Left colon (tissue), 2 donors: ENCODE data around the gene ACAN. TPM values are rescaled to one million over a fixed set of nuclear protein-coding genes. Genes with fewer than 3 reads are reported as not detected.
A peak's percentile ranks its signal among the peaks of the same experiment; 100 is the strongest.

Experiments
- ATAC-seq: fragments of 200-7000 bp; cut with Tn5 transposase; one replicate; pipeline ENCODE4 v1.9.1; 2020; ENCODE audit warnings: mild to moderate bottlenecking, moderate library complexity
- DNase-seq, 2 donors: peaks; one replicate each; pipeline ENCODE4 v3.0.0-alpha.2; 2020
- intact Hi-C, 2 donors: fragments of 100-400 bp; cut with DNase I in 1 of 2; cut with micrococcal nuclease in 1 of 2; formaldehyde crosslinking; loops; one replicate each; pipeline versions ENCODE4 v1.11.2 to v1.14.0; 2022; cut with DNase I, micrococcal nuclease
- total RNA-seq, 2 donors: library from RNA; stranded (reverse); fragmentation: NEBNext Ultra II Directional; extraction: Animal tissue kit (Norgen Biotek cat#: 25700); gene quantifications; one replicate each; pipeline ENCODE4 v1.2.1, GENCODE V29; 2021
- donor health status: DM: no; HTN: no; CAD: no.
- donor health status: DM: yes; HTN: yes; CAD: no.

The ACAN gene
- total RNA-seq, 2 donors from 2014 or later: 0.20 to 0.21 TPM

DNA sequence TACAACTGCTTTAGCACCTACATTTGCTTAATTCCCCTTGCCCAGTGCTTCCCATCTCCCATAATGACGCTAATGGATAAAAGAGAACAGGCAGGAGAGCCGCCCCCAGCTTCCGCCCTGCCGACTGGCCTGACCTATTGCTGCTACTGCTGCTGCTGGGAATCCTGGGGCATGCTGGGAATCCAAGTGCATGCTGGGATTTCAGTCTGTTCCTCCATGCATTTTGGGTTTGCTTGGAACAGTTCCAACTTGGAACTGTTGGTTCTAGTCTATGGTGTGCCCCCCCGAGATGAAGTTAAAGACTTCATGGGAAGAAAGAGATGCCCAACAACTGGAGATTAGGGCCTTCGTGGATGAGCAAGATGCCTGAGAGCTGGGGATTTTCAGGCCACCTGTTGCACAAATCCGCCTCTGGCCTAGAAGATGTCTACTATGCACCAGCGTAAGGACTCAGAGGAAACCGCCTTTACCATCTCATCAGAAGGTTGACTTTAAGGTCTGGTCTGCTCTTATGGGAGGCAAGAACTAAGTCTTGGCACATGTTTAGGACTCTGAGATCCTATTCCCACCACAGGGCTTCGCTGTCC is 63.2 kb downstream of the ACAN start:
- intact Hi-C loops: no loop called here
- DNase-seq: no peak
- ATAC-seq: no peak

- intact Hi-C loops: no loop called here
- no peak for DNase-seq
- no peak for ATAC-seq
These were observed 68.1 kb downstream of the ACAN start for GRCh38 chr15:88871313-88871712.

DNA sequence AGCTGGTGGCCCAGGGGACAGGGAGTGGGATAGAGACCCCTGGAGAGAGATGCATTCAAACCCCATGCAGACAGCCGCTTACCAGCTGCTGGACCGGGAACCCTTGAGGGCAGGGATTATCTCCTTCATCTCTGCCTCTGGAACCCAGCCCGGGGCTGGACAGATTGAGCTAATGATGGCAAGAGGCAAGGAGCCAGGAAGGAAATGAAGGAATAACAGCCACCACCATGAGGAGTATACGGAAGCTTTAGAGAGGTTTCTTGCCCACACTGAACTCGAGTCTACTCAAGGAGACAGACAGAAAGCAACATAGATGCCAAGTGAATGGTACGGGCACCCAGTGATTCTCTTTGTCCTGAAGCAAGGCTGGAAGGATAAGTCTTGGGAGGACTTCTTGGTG is 68.9 kb downstream of the ACAN start:
- intact Hi-C loops: no loop called here
- DNase-seq: no peak
- ATAC-seq: no peak

- intact Hi-C loops: no loop called here
- DNase-seq (no peak), ATAC-seq (no peak)
These were observed 69.5 kb downstream of the ACAN start for GRCh38 chr15:88872706-88873105.

DNA sequence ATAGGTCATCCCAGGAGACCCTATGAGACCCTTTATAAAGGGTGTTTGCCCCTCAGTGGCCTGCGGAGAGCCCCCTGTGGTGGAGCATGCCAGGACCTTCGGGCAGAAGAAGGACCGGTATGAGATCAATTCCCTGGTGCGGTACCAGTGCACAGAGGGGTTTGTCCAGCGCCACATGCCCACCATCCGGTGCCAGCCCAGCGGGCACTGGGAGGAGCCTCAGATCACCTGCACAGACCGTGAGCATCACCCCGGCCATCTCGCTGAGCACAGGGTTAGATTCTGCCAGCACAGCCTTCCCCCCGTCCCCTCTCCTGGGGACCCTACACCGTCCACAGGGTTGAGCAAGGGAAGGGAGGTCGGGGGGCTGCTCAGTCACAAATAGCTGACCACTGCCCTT is 70.5 kb downstream of the ACAN start:
- intact Hi-C loops: no loop called here
- ATAC-seq (no peak), DNase-seq (no peak)

DNA sequence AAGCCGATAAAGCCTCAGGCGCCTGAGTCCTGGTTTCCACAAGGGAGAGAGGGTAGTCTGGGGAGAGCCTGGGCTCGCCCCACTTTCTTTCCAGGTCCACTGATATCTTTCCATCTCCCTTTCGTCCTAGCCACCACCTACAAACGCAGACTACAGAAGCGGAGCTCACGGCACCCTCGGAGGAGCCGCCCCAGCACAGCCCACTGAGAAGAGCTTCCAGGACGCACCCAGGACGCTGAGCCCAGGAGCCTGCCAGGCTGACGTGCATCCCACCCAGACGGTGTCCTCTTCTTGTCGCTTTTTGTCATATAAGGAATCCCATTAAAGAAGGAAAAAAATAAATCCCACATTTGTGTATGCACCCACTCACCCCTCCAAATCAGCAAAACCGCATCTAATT is 71.0 kb downstream of the ACAN start:
- intact Hi-C loops: no loop called here
- ATAC-seq: no peak

DNA sequence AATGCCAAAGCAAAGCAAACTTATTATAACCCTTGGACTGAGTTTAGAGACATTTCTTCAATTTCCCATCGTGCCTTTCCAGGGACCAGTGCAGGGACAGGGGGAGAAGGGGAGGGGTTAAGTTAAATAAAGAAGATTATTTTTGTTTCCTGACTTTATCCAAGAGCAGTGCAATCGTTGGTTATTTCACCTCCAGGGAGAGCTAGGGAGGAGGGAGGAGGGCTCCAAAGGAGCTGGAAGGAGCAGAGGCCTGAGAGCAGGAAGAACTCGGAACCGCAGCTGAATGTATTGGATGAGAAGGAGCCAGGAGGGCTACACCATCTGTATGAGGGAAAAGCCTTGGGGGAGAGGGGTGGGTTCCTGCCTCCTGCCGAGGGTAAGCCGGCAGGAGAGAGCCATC is 71.4 kb downstream of the ACAN start:
- intact Hi-C loops: no loop called here
- ATAC-seq (no peak), DNase-seq (no peak)

More for the DNA sequence above, 71.0 kb downstream of the ACAN start:
- DNase-seq: no peak

- no peak for DNase-seq
- no peak for ATAC-seq
- intact Hi-C loops: no loop called here
These were observed 73.3 kb downstream of the ACAN start for GRCh38 chr15:88876573-88876972.

DNA sequence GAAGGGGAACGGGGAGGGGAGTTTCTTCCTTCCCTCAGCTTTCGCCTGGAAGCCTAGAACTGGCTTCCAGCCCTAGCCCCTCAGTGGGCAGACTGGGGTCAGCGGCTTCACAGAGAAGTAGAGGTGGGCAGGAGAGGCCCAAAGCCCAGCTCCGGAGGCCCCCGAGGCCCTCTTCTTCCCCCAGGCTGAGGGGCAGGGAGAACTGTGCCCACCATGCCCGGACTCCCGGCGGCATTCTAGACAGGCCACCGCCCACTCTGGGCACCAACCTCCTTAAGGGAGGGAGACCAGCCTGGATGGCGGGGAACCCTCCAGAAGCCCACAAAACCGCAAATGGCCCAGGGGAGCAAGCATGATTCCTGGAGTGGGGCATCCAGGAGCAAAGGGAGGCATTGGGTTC is 74.2 kb downstream of the ACAN start:
- no peak for ATAC-seq
- intact Hi-C loops: no loop called here

GRCh38 chr15:88877906-88878305 is 74.7 kb downstream of the ACAN start:
- DNase-seq: no peak
- intact Hi-C loops: no loop called here
- no peak for ATAC-seq

More for the DNA sequence above, 74.2 kb downstream of the ACAN start:
- no peak for DNase-seq

- peak in 1 of 2 donors; percentile 44 for DNase-seq
- intact Hi-C loops: no loop called here
- ATAC-seq: peak; percentile 73
These were observed 75.5 kb downstream of the ACAN start for GRCh38 chr15:88878720-88879184.

DNA sequence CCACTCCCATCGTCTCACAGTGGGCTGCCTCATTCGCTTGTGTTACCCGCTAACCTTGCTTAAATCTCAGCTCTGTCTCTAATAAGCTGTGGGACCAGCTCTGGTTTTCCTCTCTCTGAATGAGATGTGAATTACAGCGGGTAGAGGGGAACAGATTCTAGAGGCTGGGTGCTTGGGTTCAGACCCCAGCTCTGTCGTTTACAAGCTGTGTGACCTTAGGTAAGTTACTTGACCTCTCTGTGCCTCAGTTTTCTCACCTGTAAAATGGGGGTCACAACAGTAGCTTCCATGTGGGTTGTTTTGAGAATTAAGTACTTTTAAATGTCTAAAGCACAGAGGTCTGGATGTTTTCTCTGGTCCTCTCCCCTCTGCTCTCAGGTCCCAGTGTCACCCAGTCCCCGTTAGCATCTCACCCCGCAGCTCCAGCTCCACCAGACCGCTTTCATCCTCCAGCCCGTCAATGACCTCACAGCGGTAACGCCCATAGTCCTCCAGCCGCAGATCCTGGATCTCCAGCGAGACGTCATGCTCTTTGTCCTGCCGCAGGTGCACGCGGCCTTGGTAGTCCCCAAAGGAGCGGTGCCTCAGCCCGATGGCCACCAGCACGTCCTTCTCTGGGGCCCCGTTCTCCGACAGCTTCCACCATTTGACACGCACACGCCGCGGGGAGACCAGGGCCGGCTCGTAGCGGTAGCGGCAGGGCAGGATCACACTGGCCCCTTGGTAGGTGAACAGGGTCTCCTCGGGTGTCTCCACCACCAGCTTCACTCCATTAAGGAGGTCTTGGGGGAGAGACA is 77.9 kb downstream of the ACAN start:
- ATAC-seq: no peak
- no peak for DNase-seq
- intact Hi-C loops: no loop called here

- DNase-seq (no peak), ATAC-seq (no peak)
- intact Hi-C loops: no loop called here
These were observed 78.5 kb downstream of the ACAN start for GRCh38 chr15:88881775-88882174.

- intact Hi-C loops: no loop called here
- DNase-seq: no peak
These were observed 79.5 kb downstream of the ACAN start for GRCh38 chr15:88882785-88883184.

DNA sequence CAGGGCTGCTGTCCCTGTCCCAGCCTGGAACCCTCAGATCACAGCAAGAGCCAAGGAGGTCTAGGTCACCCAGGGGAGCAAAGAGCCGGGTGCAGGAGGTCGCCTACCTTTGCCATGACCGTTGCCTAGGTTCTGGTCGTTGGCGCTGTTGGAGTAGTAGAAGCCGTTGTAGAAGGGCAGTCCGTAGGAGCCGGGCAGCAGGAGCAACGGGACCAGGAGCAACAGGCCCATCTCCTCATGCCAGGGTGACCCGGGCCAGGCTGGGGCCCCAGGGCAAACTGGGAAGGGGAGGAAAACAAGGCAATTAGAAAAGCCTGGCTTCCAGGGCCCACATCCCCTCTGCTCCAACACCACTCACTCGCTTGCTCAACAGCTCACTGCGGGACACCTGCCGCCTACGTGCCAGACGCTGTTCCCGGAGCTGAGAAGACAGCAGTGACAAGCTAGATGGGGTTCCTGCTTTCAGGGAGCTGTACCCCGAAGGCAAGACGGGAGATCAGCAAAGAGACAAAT is 83.9 kb downstream of the ACAN start:
- ATAC-seq (no peak), DNase-seq (no peak)

More at GRCh38 chr15:88882785-88883184, 79.5 kb downstream of the ACAN start:
- no peak for ATAC-seq

DNA sequence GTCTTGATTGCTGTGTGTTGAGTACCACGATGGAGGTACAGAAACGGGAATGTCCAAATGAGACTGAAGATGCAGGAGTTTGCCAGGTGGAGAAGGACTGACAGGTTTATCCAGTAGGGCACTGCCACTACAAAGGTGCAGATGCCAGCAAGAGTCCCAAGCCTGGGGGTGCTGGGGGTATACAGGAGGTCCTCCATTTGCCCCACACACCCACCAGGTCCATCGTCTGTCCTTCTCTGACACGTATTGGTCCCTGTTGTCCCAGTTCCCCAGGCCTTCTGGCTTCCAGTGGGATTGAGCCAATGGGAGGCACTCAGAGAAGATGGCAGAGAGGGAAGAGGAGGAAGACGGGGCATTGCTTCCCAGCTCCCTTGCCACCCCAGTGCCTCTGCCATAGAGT is 85.5 kb downstream of the ACAN start:
- DNase-seq (no peak), ATAC-seq (no peak)
- intact Hi-C loops: no loop called here

More for the DNA sequence above, 83.9 kb downstream of the ACAN start:
- intact Hi-C loops: no loop called here

- ATAC-seq (no peak), DNase-seq (no peak)
- intact Hi-C loops: no loop called here
These were observed 87.3 kb downstream of the ACAN start for GRCh38 chr15:88890495-88890894.

DNA sequence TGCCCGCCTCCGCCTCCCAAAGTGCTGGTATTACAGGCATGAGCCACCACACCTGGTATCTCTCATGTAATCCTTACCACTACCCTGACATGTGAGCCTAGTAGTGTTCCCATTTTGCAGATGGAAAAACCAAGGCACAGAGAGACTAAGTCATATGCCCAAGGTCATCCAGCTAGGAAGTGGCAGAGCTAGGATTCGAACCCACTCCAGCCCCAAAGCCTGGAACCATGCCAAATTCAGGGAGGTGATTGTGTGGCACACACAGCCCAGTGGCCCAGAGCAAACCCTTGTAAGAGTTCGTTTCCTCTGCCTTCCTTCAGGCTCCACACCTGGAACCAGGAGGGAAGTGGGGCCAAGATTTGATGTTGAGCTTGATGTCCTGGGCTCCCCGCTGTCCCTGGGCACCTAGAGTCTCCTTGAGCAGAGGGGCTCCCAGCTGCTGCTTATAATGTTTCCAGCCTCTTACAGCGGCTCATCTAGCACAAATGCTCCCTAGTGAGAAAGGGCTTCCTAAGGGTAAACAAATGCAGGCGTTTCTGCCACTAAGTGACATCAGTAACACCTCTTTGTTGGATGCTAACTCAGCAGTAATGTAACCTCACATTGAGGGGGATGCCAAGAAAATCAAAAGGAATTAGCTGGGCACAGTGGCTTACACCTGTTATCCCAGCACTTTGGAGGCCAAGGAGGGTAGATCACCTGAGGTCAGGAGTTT is 88.5 kb downstream of the ACAN start:
- DNase-seq: no peak
- intact Hi-C loops: no loop called here

DNA sequence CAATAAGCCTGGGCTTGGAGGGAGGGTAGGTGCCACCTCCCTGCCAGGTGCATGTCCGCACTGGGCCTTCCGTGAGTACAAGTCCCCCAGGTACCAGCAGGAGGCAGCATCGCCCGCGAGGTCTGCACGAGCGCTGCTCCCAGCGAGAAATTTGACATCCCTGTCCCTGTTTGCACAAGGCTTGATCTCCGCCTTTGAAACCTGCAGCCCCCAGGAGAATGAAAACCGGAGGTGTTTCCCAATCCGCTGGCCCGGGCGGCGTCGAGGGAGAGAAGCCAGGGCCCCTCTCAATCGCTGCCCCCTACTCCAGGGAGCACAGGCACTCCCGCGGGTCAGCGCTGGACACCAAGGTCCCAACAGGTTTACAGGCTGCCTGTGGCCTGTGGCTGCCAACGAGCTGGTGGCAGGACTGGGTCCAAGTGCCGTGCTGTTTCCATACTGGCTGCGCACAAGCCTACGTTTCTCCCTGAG is 91.1 kb downstream of the ACAN start:
- ATAC-seq: peak; percentile 70
- intact Hi-C loops: no loop called here

More for the DNA sequence above, 88.5 kb downstream of the ACAN start:
- ATAC-seq: no peak

More for the DNA sequence above, 91.1 kb downstream of the ACAN start:
- peak in 1 of 2 donors; percentile 80 for DNase-seq
